ENCODE results near the gene ELOB. TPM values are rescaled to one million over a fixed set of nuclear protein-coding genes. Genes with fewer than 3 reads are reported as not detected.

Gene ELOB
- total RNA-seq, 4 donors from 2014 or later, result 186 to 446 (median 288) TPM

DNA sequence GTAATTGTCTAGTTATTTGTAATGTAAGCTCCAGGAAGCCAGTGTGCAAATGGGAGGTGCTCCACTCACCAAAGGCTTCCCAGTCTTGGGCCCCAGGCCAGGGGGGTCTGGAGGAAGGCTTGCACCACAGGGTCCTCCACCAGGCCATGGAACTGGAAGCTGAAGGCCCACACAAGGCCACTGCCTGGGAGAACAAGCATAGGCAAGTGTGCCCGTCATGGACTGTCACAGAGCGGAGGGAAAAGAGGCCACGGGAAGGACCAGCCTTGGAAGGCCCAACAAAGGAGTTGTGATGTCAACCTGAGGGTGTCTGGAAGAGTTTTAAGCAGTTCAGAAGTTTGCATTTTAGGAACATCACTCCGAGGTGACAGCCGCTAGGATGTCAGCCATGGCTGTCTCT, 27.6 kb downstream of the ELOB start:
- WGBS, 2 donors, result 94 to 100% methylated on average over 2 to 5 of the region's 5 CpGs
- TF ChIP-seq, protein P1, sequence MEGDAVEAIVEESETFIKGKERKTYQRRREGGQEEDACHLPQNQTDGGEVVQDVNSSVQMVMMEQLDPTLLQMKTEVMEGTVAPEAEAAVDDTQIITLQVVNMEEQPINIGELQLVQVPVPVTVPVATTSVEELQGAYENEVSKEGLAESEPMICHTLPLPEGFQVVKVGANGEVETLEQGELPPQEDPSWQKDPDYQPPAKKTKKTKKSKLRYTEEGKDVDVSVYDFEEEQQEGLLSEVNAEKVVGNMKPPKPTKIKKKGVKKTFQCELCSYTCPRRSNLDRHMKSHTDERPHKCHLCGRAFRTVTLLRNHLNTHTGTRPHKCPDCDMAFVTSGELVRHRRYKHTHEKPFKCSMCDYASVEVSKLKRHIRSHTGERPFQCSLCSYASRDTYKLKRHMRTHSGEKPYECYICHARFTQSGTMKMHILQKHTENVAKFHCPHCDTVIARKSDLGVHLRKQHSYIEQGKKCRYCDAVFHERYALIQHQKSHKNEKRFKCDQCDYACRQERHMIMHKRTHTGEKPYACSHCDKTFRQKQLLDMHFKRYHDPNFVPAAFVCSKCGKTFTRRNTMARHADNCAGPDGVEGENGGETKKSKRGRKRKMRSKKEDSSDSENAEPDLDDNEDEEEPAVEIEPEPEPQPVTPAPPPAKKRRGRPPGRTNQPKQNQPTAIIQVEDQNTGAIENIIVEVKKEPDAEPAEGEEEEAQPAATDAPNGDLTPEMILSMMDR (IDR thresholded peaks at IDR 0.05), result no peak
- no peak for TF ChIP-seq POLR2A (IDR thresholded peaks at IDR 0.05)
- H3K27me3 ChIP-seq, result no peaks in the 10 kb centered on the region
- no peak for DNase-seq
- peaks cover 10 to 23% (median 11%) of the 10 kb centered on the region in 3 donors for H3K4me1 ChIP-seq
- H3K36me3 ChIP-seq, result peaks cover 0 to 10% (median 0%) of the 10 kb centered on the region in 3 donors
- no peaks in the 10 kb centered on the region for H3K9me3 ChIP-seq
- intact Hi-C loops (cut with DNase I), result no loop called here
- H3K27ac ChIP-seq, result no peak overlapping the region
- H3K4me3 ChIP-seq, result no peak overlapping the region

DNA sequence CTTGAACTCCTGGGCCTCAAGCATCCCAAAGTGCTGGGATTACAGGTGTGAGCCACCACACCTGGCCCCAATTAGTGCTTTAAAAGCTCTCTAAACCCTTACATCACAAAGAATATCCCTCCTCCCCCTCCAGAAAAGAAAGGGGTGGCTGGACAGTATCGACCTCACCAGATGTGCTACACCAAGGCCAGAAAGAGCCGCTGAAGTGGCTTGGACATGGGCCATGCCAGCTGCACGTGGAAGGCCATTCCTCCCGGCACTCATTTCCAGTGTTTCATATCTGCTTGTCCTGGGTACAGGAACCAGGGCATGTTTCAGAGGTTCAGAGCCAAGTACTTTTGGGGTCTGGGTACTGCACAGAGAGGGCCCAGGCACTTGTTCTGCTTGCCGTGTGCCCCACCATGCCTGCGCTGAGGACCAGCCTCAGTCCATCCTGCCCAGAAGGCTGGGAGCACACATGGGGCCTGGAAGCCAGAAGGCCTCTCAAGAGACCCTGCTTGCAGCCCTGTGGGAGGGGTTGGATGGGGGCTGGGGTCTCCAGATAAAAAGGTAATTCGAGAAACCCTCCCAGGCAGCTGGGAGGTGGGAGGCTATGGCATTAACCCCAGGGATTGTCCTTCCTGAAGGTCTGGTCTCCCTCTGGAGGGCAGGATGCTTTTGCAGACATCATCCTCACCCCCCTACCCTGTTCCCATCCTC, 28.2 kb downstream of the ELOB start:
- intact Hi-C loops (cut with DNase I), result no loop called here
- no peaks in the 10 kb centered on the region for H3K27me3 ChIP-seq
- 67% methylated on average over 4 of the region's 7 CpGs; no CpG with 5 or more reads in 1 of the 2 donors for WGBS, 2 donors

DNA sequence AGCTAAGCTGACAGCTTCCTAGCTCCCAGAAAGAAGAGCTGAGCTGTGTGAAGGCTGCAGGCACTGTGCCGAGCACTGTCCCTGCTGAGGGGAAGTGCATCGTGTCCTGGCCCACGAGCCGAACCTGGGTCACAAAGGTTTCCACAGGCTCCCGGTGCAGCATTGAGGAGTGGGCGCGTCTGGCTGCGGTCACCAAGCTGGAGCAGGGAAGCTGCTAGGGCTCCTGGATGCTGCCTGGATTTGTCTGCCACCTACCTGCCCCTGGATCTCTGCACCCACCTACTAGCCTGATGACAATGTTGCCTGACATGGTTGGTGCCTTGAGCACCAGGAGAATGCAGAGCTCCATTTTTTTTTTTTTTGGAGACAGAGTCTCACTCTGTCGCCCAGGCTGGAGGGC, 31.1 kb downstream of the ELOB start:
- Histone ChIP-seq H3K4me3 (no peak overlapping the region), H3K9me3 (no peaks in the 10 kb centered on the region), H3K4me1 (peaks cover 0 to 3% (median 0%) of the 10 kb centered on the region in 3 donors), H3K27ac (no peak overlapping the region), H3K27me3 (no peaks in the 10 kb centered on the region), H3K36me3 (peaks cover 0 to 10% (median 0%) of the 10 kb centered on the region in 3 donors)
- intact Hi-C loops (cut with DNase I), result no loop called here
- WGBS, 2 donors, result 78 to 100% methylated on average over 2 to 8 of the region's 9 CpGs
- no peak for DNase-seq
- TF ChIP-seq, protein P1 (IDR thresholded peaks at IDR 0.05), result no peak
- no peak for TF ChIP-seq POLR2A (IDR thresholded peaks at IDR 0.05)

More for the DNA sequence above, 28.2 kb downstream of the ELOB start:
- TF ChIP-seq, protein P1 (IDR thresholded peaks at IDR 0.05), result no peak
- TF ChIP-seq POLR2A (IDR thresholded peaks at IDR 0.05), result no peak
- Histone ChIP-seq H3K27ac (no peak overlapping the region), H3K9me3 (no peaks in the 10 kb centered on the region), H3K36me3 (peaks cover 0 to 10% (median 0%) of the 10 kb centered on the region in 3 donors), H3K4me1 (peaks cover 9 to 18% (median 10%) of the 10 kb centered on the region in 3 donors), H3K4me3 (no peak overlapping the region)
- DNase-seq, result no peak

DNA sequence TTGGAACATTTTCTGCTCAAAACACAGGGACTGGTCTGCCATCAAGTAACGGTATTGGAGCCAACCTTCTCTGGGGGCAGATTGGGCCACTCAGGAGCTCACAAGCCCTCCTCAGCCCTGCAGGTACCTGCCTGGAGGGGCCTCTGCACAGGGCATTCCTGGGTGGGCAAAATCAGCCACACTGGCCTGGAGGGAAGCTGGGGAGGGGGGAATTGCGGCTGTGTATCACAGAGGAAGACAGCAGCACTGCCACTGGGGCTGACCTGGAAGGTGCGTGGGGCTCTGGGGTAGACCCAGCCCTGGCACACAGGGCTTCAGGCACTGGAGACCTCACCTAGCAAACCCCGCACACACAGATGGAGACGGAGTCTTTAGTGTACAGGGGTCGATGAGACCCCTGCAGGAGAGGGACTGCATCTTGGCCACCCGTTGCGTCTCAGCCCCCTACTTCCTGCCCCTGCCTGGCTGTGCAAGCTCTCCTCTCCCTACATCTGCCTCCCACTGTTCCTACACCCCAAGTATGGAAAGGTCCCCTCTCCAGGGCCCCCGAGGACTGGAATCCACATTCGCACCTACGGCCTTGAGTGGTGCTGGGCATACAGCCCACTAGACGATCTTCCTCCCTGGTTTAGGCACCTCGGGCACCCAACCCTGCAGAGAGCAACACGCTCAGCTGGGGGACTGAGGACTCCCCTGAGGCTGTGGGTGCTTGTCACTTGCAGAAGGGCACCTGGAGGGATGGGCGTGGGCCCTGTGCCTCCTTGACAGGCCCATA, 31.8 kb downstream of the ELOB start:
- peaks cover 0 to under 1% (median 0%) of the 10 kb centered on the region in 3 donors for H3K4me1 ChIP-seq
- intact Hi-C loops (cut with DNase I), result no loop called here
- no peak overlapping the region for H3K4me3 ChIP-seq
- peaks cover 0 to 1% (median 0%) of the 10 kb centered on the region in 4 donors for H3K27me3 ChIP-seq
- H3K27ac ChIP-seq, result no peak overlapping the region
- H3K9me3 ChIP-seq, result no peaks in the 10 kb centered on the region
- peaks cover 0 to 10% (median 0%) of the 10 kb centered on the region in 3 donors for H3K36me3 ChIP-seq
- TF ChIP-seq, protein P1 (IDR thresholded peaks at IDR 0.05), result no peak
- TF ChIP-seq POLR2A (IDR thresholded peaks at IDR 0.05), result no peak
- no peak for DNase-seq
- 60 to 88% methylated on average over 2 to 3 of the region's 15 CpGs for WGBS, 2 donors

DNA sequence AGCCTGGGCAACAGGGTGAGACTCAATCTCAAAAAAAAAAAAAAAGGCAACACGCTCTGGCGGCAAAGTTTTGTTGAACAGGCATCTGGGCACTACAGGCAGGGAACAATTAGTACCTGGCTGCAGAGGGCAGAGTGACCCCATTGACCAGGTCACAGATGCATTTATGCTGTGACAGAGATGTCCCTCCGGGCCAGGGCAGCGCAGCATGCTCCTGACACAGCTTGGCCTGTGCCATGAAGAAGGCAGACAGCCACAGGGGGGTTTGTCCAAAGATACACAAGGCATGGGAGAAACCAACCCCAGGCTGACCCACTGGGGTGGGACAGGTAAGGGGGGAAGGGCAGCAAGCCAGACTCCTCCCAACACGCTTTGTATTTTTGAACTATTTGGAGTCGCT, 32.4 kb downstream of the ELOB start:
- Histone ChIP-seq H3K27ac (no peak overlapping the region), H3K9me3 (no peaks in the 10 kb centered on the region), H3K36me3 (peaks cover 0 to 8% (median 0%) of the 10 kb centered on the region in 3 donors), H3K4me1 (peaks cover 0 to 6% (median 0%) of the 10 kb centered on the region in 3 donors), H3K27me3 (peaks cover 0 to 7% (median 0%) of the 10 kb centered on the region in 4 donors), H3K4me3 (no peak overlapping the region)
- intact Hi-C loops (cut with DNase I), result no loop called here
- TF ChIP-seq, protein P1 (IDR thresholded peaks at IDR 0.05), result no peak
- TF ChIP-seq POLR2A (IDR thresholded peaks at IDR 0.05), result no peak
- WGBS, 2 donors, result 82 to 88% methylated on average over 4 to 6 of the region's 6 CpGs
- no peak for DNase-seq
